Heart right ventricle (tissue), 16 donors: ENCODE data around the gene NEDD4L. TPM values are rescaled to one million over a fixed set of nuclear protein-coding genes. Genes with fewer than 3 reads are reported as not detected.

ENCODE experiments used
- ATAC-seq, 8 donors: fragments of 200-7000 bp; cut with Tn5 transposase; one replicate each; pipeline ENCODE4 v1.9.1; 2020; ENCODE audit warnings: mild to moderate bottlenecking in 8 of 8, moderate library complexity in 8 of 8, moderate number of reproducible peaks in 1 of 8
- DNase-seq, 2 donors: peaks; one replicate each; pipeline ENCODE4 v3.0.0-alpha.2; 2020
- H3K27ac ChIP-seq, 10 donors: fragments of 200-600 bp; sonication (generic) in 2 of 10; one replicate each; pipeline versions ENCODE4 v1.5.0 to v1.8.0; 2020 to 2022; ENCODE audit warnings: mild to moderate bottlenecking in 3 of 10
- H3K27me3 ChIP-seq, 7 donors: fragments of 200-600 bp; one replicate each; pipeline ENCODE4 v1.8.0; 2021 to 2022; ENCODE audit warnings: mild to moderate bottlenecking in 2 of 7
- H3K36me3 ChIP-seq, 9 donors: fragments of 200-600 bp; sonication (generic) in 1 of 9; one replicate each; pipeline versions ENCODE4 v1.5.0 to v1.8.0; 2020 to 2022; ENCODE audit warnings: mild to moderate bottlenecking in 2 of 9
- H3K4me1 ChIP-seq, 9 donors: fragments of 200-600 bp; sonication (generic) in 1 of 9; one replicate each; pipeline versions ENCODE4 v1.5.0 to v1.8.0; 2020 to 2022; ENCODE audit warnings: mild to moderate bottlenecking in 4 of 9
- H3K4me3 ChIP-seq, 10 donors: fragments of 200-600 bp; sonication (generic) in 2 of 10; one replicate each; pipeline versions ENCODE4 v1.5.0 to v1.8.0; 2020 to 2022; ENCODE audit warnings: mild to moderate bottlenecking in 7 of 10, moderate library complexity in 2 of 10
- H3K9me3 ChIP-seq, 11 donors: fragments of 200-600 bp in 10 of 11; sonication (generic) in 2 of 11; one replicate each; pipeline versions ENCODE4 v1.5.0 to v1.8.0; 2013 to 2022; ENCODE audit warnings: mild to moderate bottlenecking in 2 of 11, control low read depth in 1 of 11, moderate library complexity in 1 of 11
- CTCF ChIP-seq, 9 donors: fragments of 200-600 bp; sonication (generic) in 2 of 9; IDR thresholded peaks; one replicate each; pipeline versions ENCODE4 v1.5.0 to v1.8.0; 2021 to 2022; ENCODE audit warnings: antibody characterized with exemption in 9 of 9, mild to moderate bottlenecking in 5 of 9, moderate library complexity in 1 of 9
- WGBS, 2 donors: extraction: QIAGEN DNeasy Blood & Tissue Kit; methylation state at CpG; one replicate each; pipeline ENCODE4 v1.1.7; 2013; ENCODE audit warnings: inconsistent platforms in 1 of 2; 5-methylcytosine and 5-hydroxymethylcytosine counted together
- intact Hi-C, 10 donors: fragments of 100-400 bp; cut with DNase I; formaldehyde crosslinking; loops; one replicate each; pipeline versions ENCODE4 v1.11.1 to v1.14.2; 2022
- polyA plus RNA-seq, 2 donors: library from polyadenylated mRNA; stranded (reverse); fragments of 200-250 nt; gene quantifications; one replicate each; pipeline ENCODE4 v1.2.3, GENCODE V29; 2013
- total RNA-seq, 10 donors: library from RNA; stranded (reverse); fragmentation: NEBNext Ultra II Directional in 3 of 10; extraction: Animal tissue kit (Norgen Biotek cat#: 25700) in 3 of 10; gene quantifications; one replicate each; pipeline versions ENCODE4 v1.2.1 to v1.2.4, GENCODE V29; 2021 to 2023
- donor health status: Arrhythmogenic right ventricular cardiomyopathy.
- donor health status: ischemic (EF 13 %, LVEDD 7.1; RV severe dilation, severe dysfunction).
- donor health status: healthy with polysubstance abuse.
- donor health status: DM: no; HTN: yes; CAD: no.
- donor health status: DM: no; HTN: no; CAD: no.
- donor health status: ischemic (EF 25% LVEDD 6.9; RV normal size, moderate dysfunction).
- donor health status: ischemic (EF 25% LVEDD 5.7; RV mildly dilated, moderate dysfunction).
- donor health status: healthy.
- donor health status: DM: yes; HTN: yes; CAD: no.
- donor health status: Ischemic cardiomyopathy.
- donor health status: ischemic (EF 35%, LVEDD 5.7; RV mildly dilated, moderate dysfunction).
- donor health status: nonischemic (EF 11% LVEDD 7.7; RV severe dilation, severe dysfunction).
- donor health status: DM: yes; HTN: yes; CAD: no.
- donor health status: PGD.
- donor health status: ischemic (EF 29% LVEDD 5.4; RV normal size, mild dysfunction).
- donor health status: nonischemic (EF 23%, LVEDD 6.1; RV moderate dilation, normal function).

Gene NEDD4L
- total and polyA plus RNA-seq, 12 donors, result 9.6 to 67.1 (median 49.4) TPM

- H3K4me1 ChIP-seq, result no peaks in the 10 kb centered on the region
- ATAC-seq (no peak), DNase-seq (no peak)
- H3K27ac ChIP-seq, result no peak overlapping the region
- no peaks in the 10 kb centered on the region for H3K9me3 ChIP-seq
- H3K4me3 ChIP-seq, result no peak overlapping the region
- H3K36me3 ChIP-seq, result no peaks in the 10 kb centered on the region
- intact Hi-C loops, result no loop called here
- no peak for TF ChIP-seq CTCF (IDR thresholded peaks at IDR 0.05)
- H3K27me3 ChIP-seq, result no peaks in the 10 kb centered on the region
Measured at GRCh38 chr18:58069099-58069498, 25.1 kb downstream of the NEDD4L start.

- 82% methylated on average over 3 of the region's 3 CpGs for WGBS, 2 donors
- H3K4me1 ChIP-seq, result no peaks in the 10 kb centered on the region
- DNase-seq (no peak), ATAC-seq (no peak)
- intact Hi-C loops, result no loop called here
- TF ChIP-seq CTCF (IDR thresholded peaks at IDR 0.05), result no peak
- H3K4me3 ChIP-seq, result no peak overlapping the region
- no peak overlapping the region for H3K27ac ChIP-seq
- H3K9me3 ChIP-seq, result no peaks in the 10 kb centered on the region
- no peaks in the 10 kb centered on the region for H3K27me3 ChIP-seq
- H3K36me3 ChIP-seq, result no peaks in the 10 kb centered on the region
Measured at GRCh38 chr18:58069721-58070292, 25.8 kb downstream of the NEDD4L start.

DNA sequence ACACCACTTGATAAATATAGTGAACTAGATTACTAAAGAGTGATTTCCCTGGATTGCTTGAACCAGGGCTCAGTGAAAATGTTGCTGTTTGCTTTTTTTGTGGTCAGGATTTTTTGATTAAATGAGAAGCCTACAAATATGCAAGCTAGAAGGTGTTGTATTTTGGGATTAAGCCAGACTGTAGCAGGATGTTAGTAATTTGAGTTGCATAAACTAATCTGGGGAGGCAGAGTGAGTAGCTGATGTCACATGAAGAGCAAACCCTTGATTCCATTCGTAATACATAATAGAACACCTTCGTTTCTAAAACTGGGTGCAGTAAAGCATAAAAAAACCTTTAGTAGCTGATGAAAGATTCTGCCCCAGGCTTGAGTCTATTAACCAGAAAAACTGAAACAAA, 32.0 kb downstream of the NEDD4L start:
- no peaks in the 10 kb centered on the region for H3K27me3 ChIP-seq
- WGBS, 2 donors, result 87 to 93% methylated on average over 2 of the region's 2 CpGs
- DNase-seq (no peak), ATAC-seq (no peak)
- no peaks in the 10 kb centered on the region for H3K36me3 ChIP-seq
- H3K9me3 ChIP-seq, result no peaks in the 10 kb centered on the region
- intact Hi-C loops, result no loop called here
- no peak overlapping the region for H3K4me3 ChIP-seq
- H3K27ac ChIP-seq, result no peak overlapping the region
- TF ChIP-seq CTCF (IDR thresholded peaks at IDR 0.05), result no peak
- no peaks in the 10 kb centered on the region for H3K4me1 ChIP-seq

DNA sequence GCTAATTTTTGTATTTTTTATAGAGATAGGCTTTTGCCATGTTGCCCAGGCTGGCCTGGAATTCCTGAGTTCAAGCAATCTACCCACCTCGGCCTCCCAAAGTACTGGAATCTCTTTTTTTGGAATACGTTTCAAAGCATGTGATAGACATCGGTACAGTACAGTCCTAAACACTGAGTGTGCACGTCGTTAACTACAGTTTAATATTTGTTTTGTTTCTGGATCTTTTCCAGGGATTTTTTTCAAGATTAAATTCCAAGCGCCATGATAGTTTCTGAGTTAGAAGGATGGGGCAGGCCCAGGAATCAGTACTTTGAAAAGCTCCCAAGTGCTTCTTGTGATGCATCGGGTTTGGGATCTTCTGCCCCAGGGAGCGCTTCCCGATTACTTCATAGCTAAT, 33.3 kb downstream of the NEDD4L start:
- 87 to 88% methylated on average over 9 of the region's 9 CpGs for WGBS, 2 donors
- Histone ChIP-seq H3K9me3 (no peaks in the 10 kb centered on the region), H3K4me3 (no peak overlapping the region), H3K4me1 (no peaks in the 10 kb centered on the region), H3K36me3 (no peaks in the 10 kb centered on the region), H3K27ac (no peak overlapping the region), H3K27me3 (no peaks in the 10 kb centered on the region)
- DNase-seq, result no peak
- no peak for ATAC-seq
- intact Hi-C loops, result no loop called here
- TF ChIP-seq CTCF (IDR thresholded peaks at IDR 0.05), result no peak
